Subcutaneous adipose tissue (tissue), 4 donors: Measurements from ENCODE around the gene PPP2R2C. TPM values are rescaled to one million over a fixed set of nuclear protein-coding genes. Genes with fewer than 3 reads are reported as not detected.

ENCODE experiments used
- CTCF ChIP-seq: fragments of 450-650 bp; IDR thresholded peaks from one replicate; pipeline ENCODE4 v1.5.1; 2016; ENCODE audit warnings: low read depth, mild to moderate bottlenecking, control low read depth, antibody characterized with exemption, moderate library complexity
- total RNA-seq, 4 donors: library from RNA; depleted of rRNA; stranded (reverse); fragments of >200 nt; gene quantifications; one replicate each; pipeline ENCODE4 v1.1.0, GENCODE V29; 2016

PPP2R2C gene
- total RNA-seq, 4 donors from 2014 or later, result 0.17 to 2.0 (median 0.49) TPM; not detected in 1

GRCh38 chr4:6387946-6388345, 84.5 kb downstream of the PPP2R2C start:
- TF ChIP-seq CTCF, result no peak

GRCh38 chr4:6386091-6386490, 86.3 kb downstream of the PPP2R2C start:
- no peak for TF ChIP-seq CTCF

GRCh38 chr4:6385288-6385687, 87.1 kb downstream of the PPP2R2C start:
- no peak for TF ChIP-seq CTCF

- TF ChIP-seq CTCF, result no peak
Measured at GRCh38 chr4:6384541-6384940, 87.9 kb downstream of the PPP2R2C start.

- no peak for TF ChIP-seq CTCF
Measured at GRCh38 chr4:6383929-6384328, 88.5 kb downstream of the PPP2R2C start.

GRCh38 chr4:6383009-6383404, 89.4 kb downstream of the PPP2R2C start:
- no peak for TF ChIP-seq CTCF

GRCh38 chr4:6381571-6382123, 90.8 kb downstream of the PPP2R2C start:
- TF ChIP-seq CTCF, result no peak
